GM19438 (cell line): ENCODE measurements around the gene ACVR2A.

Experiments used
- ATAC-seq: cut with Tn5 transposase; IDR thresholded peaks from one replicate; pipeline ENCODE4 v1.9.1; 2021; ENCODE audit warnings: low read depth; ENCODE audit not compliant: unreplicated experiment

The ACVR2A gene

DNA sequence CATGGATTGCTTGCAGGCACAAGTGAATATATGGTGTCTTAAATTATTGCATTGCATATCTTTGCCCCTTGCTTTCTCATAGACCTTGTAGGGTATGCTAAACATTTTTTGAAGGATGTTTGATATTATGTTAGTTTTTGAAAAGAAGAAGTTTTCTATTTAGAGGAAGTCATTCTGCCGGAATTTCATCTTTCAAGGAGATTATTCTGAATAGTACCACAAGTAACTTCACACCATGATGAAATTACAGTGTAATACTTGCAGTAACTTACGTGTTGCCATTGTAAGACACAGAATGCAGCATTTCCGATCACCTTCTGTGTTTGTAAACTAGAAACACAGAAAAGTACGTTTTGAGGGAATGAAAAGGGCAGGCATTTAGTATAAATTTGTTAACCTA lies 71.9 kb downstream of the ACVR2A start:
- ATAC-seq: no peak

- ATAC-seq: no peak
Measured at GRCh38 chr2:147917161-147917560, 72.3 kb downstream of the ACVR2A start.

- no peak for ATAC-seq
Measured at GRCh38 chr2:147923846-147924245, 79.0 kb downstream of the ACVR2A start.

DNA sequence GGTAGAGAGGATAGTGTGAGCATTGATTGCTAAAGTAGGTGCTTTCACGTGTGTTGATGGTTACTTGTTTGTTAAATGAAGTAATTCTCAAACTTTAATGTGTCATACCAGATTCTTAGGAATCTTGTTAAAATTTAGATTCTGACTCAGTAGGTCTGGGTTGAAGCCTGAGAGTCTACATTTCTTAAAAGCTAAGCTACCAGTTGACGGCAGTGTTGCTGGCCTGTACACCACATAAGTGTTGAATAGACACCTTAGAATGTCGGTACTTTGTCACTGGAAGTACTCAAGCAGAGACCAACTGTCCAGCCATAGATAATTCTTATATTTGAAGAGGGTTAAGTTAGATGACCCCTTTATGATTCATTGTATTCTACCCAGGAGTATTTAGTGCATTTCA lies 79.8 kb downstream of the ACVR2A start:
- ATAC-seq: no peak

- ATAC-seq: no peak
Measured at GRCh38 chr2:147925886-147926285, 81.1 kb downstream of the ACVR2A start.

DNA sequence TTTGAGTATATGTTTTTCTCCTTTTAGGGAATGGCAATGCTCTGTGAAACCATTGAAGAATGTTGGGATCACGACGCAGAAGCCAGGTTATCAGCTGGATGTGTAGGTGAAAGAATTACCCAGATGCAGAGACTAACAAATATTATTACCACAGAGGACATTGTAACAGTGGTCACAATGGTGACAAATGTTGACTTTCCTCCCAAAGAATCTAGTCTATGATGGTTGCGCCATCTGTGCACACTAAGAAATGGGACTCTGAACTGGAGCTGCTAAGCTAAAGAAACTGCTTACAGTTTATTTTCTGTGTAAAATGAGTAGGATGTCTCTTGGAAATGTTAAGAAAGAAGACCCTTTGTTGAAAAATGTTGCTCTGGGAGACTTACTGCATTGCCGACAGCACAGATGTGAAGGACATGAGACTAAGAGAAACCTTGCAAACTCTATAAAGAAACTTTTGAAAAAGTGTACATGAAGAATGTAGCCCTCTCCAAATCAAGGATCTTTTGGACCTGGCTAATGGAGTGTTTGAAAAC lies 82.3 kb downstream of the ACVR2A start:
- no peak for ATAC-seq

DNA sequence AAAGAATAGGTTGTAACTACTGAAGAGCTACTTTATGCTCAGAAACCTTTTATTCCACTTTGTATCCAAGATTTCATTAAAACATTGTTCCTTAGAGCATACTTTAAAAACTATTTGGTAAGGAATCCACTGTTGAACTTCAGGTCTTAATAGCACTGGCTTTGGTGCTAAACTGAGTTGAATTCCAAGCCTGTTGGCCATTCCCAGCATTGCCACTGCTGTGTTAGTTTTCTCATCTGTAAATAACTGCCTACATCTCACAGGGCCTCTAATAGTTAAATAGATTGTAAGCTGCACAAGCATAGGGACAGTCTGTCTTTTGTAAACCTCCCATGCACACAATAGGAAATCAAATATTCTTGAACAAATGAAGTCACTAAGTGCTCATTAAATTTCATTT lies 89.1 kb downstream of the ACVR2A start:
- ATAC-seq: no peak

DNA sequence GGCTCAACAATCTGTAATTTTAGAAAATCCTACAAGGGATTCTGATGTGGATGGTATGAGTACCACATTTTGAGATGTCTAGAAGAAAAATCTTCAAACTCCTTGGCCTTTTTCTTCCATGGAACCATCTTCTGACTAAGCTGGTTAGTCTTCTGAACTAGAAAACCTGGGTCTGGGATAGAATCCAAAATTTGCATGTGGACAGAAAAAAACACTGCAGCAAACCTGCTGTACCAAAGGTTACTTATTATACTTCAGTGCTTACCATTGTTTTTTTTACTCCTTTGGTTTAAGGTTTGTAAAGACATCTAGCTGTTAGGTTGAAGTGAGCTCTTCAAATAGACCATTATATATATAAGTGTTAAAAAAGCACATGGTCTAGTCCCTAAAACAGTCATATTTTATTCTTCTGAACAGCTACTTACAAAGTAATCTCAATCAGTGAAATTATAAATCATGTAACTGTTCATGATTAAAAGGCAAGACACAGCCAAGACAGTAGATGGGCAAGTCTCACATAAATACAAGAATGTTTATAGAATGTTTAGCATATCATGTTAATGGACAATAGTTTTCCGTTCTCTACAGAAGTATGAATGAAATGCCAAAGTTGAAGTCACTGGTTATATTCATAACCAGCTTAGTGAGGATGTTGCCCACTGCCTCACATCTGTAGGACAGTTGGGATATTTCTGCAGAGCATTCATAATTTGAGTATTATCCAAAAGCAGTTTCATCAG lies 90.2 kb downstream of the ACVR2A start:
- no peak for ATAC-seq

DNA sequence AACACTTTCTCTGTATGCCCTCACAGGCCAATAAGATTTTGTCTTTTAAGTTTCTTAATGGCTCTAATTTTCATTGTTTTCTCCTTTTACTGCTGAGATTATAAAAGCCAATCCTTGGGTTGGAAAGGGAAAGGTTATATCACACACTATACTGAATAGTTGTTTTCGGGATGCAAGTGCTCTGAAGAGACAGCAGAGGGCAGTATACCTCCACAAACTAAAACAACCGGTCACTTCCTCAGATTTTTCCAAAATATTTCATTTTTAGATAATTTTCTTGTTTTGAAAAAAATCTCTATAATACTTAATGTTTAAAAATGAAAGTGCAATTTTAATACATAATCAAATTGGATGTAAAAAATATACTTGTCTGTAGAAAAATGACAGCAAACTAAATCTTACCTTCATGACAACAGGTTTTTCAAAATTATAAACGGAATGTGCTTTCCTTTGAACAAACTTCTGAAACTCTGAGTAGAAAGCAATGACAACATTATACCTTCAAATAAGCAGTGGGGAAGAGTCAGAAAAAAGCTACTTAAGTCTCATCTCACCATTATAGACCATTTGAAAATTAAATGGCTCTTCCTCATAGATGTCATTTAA lies 93.0 kb downstream of the ACVR2A start:
- no peak for ATAC-seq

DNA sequence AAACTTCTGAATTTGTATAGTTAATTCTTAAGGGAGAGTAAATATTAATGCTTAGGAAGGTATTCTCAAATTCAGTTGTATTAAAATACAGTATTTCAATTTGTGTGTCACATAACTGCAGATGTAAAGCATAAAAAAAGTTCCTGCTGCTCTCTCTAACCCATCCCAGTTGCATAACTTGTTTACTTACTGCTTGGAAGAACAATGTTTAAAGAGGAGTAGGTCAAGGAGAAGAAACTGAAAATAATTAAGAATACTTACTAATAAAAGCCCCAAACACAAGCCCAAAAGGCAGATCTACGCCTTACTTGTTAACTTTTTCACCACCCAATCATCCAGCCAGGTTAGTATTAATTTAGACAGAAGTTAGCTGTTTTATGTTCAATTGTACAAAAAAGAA lies 94.5 kb downstream of the ACVR2A start:
- no peak for ATAC-seq

GRCh38 chr2:147945660-147946059 lies 100.8 kb downstream of the ACVR2A start:
- ATAC-seq: no peak

GRCh38 chr2:147952118-147952517 lies 107.3 kb downstream of the ACVR2A start:
- ATAC-seq: no peak

- ATAC-seq: no peak
Measured at GRCh38 chr2:147968571-147968970, 123.7 kb downstream of the ACVR2A start.

DNA sequence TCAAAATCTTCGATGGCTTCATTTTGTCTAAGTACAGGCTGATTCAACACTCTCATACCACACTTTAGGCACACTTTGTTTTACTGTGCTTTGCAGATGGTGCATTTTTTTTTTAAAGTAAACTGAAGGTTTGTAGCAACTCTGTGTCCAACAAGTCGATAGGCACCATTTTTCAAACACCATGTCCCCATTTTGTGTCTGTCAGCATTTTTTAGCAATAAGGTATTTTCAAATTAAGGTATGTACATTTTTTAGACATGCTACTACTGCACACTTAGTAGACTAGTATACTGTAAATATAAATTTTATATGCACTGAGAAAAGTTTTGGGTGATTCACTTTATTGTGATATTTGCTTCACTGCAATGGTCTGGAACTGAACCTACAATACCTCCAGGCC lies 131.3 kb downstream of the ACVR2A start:
- ATAC-seq: no peak

DNA sequence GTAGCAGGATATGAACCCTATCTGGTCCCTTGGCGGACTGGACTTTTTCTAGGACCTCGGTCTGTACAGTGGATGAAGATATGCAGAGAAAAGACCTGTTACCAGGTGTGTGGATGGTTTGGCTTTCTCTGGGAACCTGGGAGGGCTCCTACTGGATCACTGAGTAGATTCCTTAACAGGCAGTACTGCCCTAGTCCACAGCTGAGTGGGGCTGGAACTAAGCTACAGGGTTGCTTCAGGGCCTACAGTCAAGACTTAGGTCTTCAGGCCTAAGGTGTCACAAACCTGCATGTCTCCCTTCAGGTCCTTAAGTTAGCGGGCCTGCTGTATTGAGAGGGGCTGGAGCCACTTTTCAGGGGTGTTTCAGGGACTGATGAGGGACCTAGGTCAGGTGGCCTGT lies 132.8 kb downstream of the ACVR2A start:
- ATAC-seq: no peak
